Measurements from ENCODE around the gene C6orf58.

The C6orf58 gene

GRCh38 chr6:127554435-127555006 lies 22.5 kb upstream of the C6orf58 start:
- Histone ChIP-seq H3K9me3 (ENCODE audit: low read depth, low read length) (no peaks in the 10 kb centered on the region), H3K36me3 (ENCODE audit: insufficient read depth, low read length) (no peaks in the 10 kb centered on the region), H3K9ac (ENCODE audit: insufficient read length) (no peak overlapping the region), H3K27ac (no peak overlapping the region), H3K4me3 (no peak overlapping the region)
- no peak for DNase-seq (ENCODE audit: low read depth, low spot score)
- TF ChIP-seq EZH2 (IDR thresholded peaks at IDR 0.05) = no peak

- no peak overlapping the region for H3K9ac ChIP-seq (ENCODE audit: insufficient read length)
- H3K36me3 ChIP-seq (ENCODE audit: insufficient read depth, low read length) = no peaks in the 10 kb centered on the region
- no peak for DNase-seq (ENCODE audit: low read depth, low spot score)
- no peak for TF ChIP-seq POLR2AphosphoS5 (IDR thresholded peaks at IDR 0.05; ENCODE audit: borderline replicate concordance, low read depth, low read length)
- TF ChIP-seq EZH2 (IDR thresholded peaks at IDR 0.05) = no peak
- TF ChIP-seq FOXP2 (optimal IDR thresholded peaks at IDR 0.05; ENCODE audit: control extremely low read depth, extremely low read length, insufficient read depth) = no peak
- H3K4me3 ChIP-seq = no peak overlapping the region
- no peak overlapping the region for H3K27ac ChIP-seq
- no peaks in the 10 kb centered on the region for H3K9me3 ChIP-seq (ENCODE audit: low read depth, low read length)
Measured at GRCh38 chr6:127561660-127562059, 15.3 kb upstream of the C6orf58 start.

GRCh38 chr6:127564761-127565160 lies 12.2 kb upstream of the C6orf58 start:
- TF ChIP-seq FOXP2 (optimal IDR thresholded peaks at IDR 0.05; ENCODE audit: control extremely low read depth, extremely low read length, insufficient read depth) (no peak), EZH2 (IDR thresholded peaks at IDR 0.05) (no peak), POLR2AphosphoS5 (IDR thresholded peaks at IDR 0.05; ENCODE audit: borderline replicate concordance, low read depth, low read length) (no peak)
- Histone ChIP-seq H3K27ac (no peak overlapping the region), H3K9ac (ENCODE audit: insufficient read length) (no peak overlapping the region), H3K4me3 (no peak overlapping the region), H3K36me3 (ENCODE audit: insufficient read depth, low read length) (no peaks in the 10 kb centered on the region), H3K9me3 (ENCODE audit: low read depth, low read length) (no peaks in the 10 kb centered on the region)
- no peak for DNase-seq (ENCODE audit: low read depth, low spot score)

GRCh38 chr6:127566119-127566518 lies 10.9 kb upstream of the C6orf58 start:
- no peaks in the 10 kb centered on the region for H3K36me3 ChIP-seq (ENCODE audit: insufficient read depth, low read length)
- H3K27ac ChIP-seq = no peak overlapping the region
- no peak overlapping the region for H3K9ac ChIP-seq (ENCODE audit: insufficient read length)
- TF ChIP-seq EZH2 (IDR thresholded peaks at IDR 0.05) (no peak), POLR2AphosphoS5 (IDR thresholded peaks at IDR 0.05; ENCODE audit: borderline replicate concordance, low read depth, low read length) (no peak), FOXP2 (optimal IDR thresholded peaks at IDR 0.05; ENCODE audit: control extremely low read depth, extremely low read length, insufficient read depth) (no peak)
- no peak overlapping the region for H3K4me3 ChIP-seq
- DNase-seq (ENCODE audit: low read depth, low spot score) = no peak
- H3K9me3 ChIP-seq (ENCODE audit: low read depth, low read length) = no peaks in the 10 kb centered on the region

- no peaks in the 10 kb centered on the region for H3K36me3 ChIP-seq (ENCODE audit: insufficient read depth, low read length)
- H3K27ac ChIP-seq = no peak overlapping the region
- H3K4me3 ChIP-seq = no peak overlapping the region
- no peak overlapping the region for H3K9ac ChIP-seq (ENCODE audit: insufficient read length)
- DNase-seq (ENCODE audit: low read depth, low spot score) = no peak
- no peaks in the 10 kb centered on the region for H3K9me3 ChIP-seq (ENCODE audit: low read depth, low read length)
- no peak for TF ChIP-seq FOXP2 (optimal IDR thresholded peaks at IDR 0.05; ENCODE audit: control extremely low read depth, extremely low read length, insufficient read depth)
Measured at GRCh38 chr6:127566651-127567050, 10.3 kb upstream of the C6orf58 start.

GRCh38 chr6:127567476-127567875 lies 9.5 kb upstream of the C6orf58 start:
- H3K36me3 ChIP-seq (ENCODE audit: insufficient read depth, low read length) = no peaks in the 10 kb centered on the region
- DNase-seq (ENCODE audit: low read depth, low spot score) = no peak

GRCh38 chr6:127570739-127571389 lies 6.1 kb upstream of the C6orf58 start:
- H3K9me3 ChIP-seq (ENCODE audit: low read depth, low read length) = no peaks in the 10 kb centered on the region
- no peak overlapping the region for H3K27ac ChIP-seq
- H3K36me3 ChIP-seq (ENCODE audit: insufficient read depth, low read length) = no peaks in the 10 kb centered on the region
- H3K9ac ChIP-seq (ENCODE audit: insufficient read length) = no peak overlapping the region
- TF ChIP-seq EZH2 (IDR thresholded peaks at IDR 0.05) (no peak), FOXP2 (optimal IDR thresholded peaks at IDR 0.05; ENCODE audit: control extremely low read depth, extremely low read length, insufficient read depth) (no peak)
- DNase-seq (ENCODE audit: low read depth, low spot score) = no peak
- H3K4me3 ChIP-seq = 0 out of 2 replicates have a peak overlapping the region, but pooled peaks have one; percentile 8

More at GRCh38 chr6:127567476-127567875, 9.5 kb upstream of the C6orf58 start:
- Histone ChIP-seq H3K27ac (no peak overlapping the region), H3K4me3 (no peak overlapping the region), H3K9me3 (ENCODE audit: low read depth, low read length) (no peaks in the 10 kb centered on the region), H3K9ac (ENCODE audit: insufficient read length) (no peak overlapping the region)
- TF ChIP-seq POLR2AphosphoS5 (IDR thresholded peaks at IDR 0.05; ENCODE audit: borderline replicate concordance, low read depth, low read length) (no peak), EZH2 (IDR thresholded peaks at IDR 0.05) (no peak), FOXP2 (optimal IDR thresholded peaks at IDR 0.05; ENCODE audit: control extremely low read depth, extremely low read length, insufficient read depth) (no peak)

GRCh38 chr6:127578900-127579299 lies 1.9 kb downstream of the C6orf58 start:
- DNase-seq (ENCODE audit: low read depth, low spot score) = no peak
- Histone ChIP-seq H3K27ac (no peak overlapping the region), H3K9ac (ENCODE audit: insufficient read length) (no peak overlapping the region), H3K36me3 (ENCODE audit: insufficient read depth, low read length) (no peaks in the 10 kb centered on the region), H3K9me3 (ENCODE audit: low read depth, low read length) (no peaks in the 10 kb centered on the region), H3K4me3 (no peak overlapping the region)
- TF ChIP-seq EZH2 (IDR thresholded peaks at IDR 0.05) (no peak), FOXP2 (optimal IDR thresholded peaks at IDR 0.05; ENCODE audit: control extremely low read depth, extremely low read length, insufficient read depth) (no peak), POLR2AphosphoS5 (IDR thresholded peaks at IDR 0.05; ENCODE audit: borderline replicate concordance, low read depth, low read length) (no peak)

- Histone ChIP-seq H3K9me3 (ENCODE audit: low read depth, low read length) (no peaks in the 10 kb centered on the region), H3K27ac (no peak overlapping the region), H3K36me3 (ENCODE audit: insufficient read depth, low read length) (no peaks in the 10 kb centered on the region), H3K4me3 (no peak overlapping the region), H3K9ac (ENCODE audit: insufficient read length) (no peak overlapping the region)
- DNase-seq (ENCODE audit: low read depth, low spot score) = no peak
- no peak for TF ChIP-seq FOXP2 (optimal IDR thresholded peaks at IDR 0.05; ENCODE audit: control extremely low read depth, extremely low read length, insufficient read depth)
- no peak for TF ChIP-seq EZH2 (IDR thresholded peaks at IDR 0.05)
- no peak for TF ChIP-seq POLR2AphosphoS5 (IDR thresholded peaks at IDR 0.05; ENCODE audit: borderline replicate concordance, low read depth, low read length)
Measured at GRCh38 chr6:127581576-127581975, 4.6 kb downstream of the C6orf58 start.

Measured in SK-N-MC (cell line).